Sigmoid colon (tissue), 7 donors: ENCODE data around the gene MS4A18. TPM values are rescaled to one million over a fixed set of nuclear protein-coding genes. Genes with fewer than 3 reads are reported as not detected.

Source experiments
- DNase-seq: peaks from one replicate; pipeline ENCODE4 v3.0.0-alpha.2; 2019
- H3K27ac ChIP-seq, 4 donors: fragments of 200-600 bp; sonication (generic); one replicate each; pipeline ENCODE4 v1.5.1; 2016 to 2019; ENCODE audit warnings: mild to moderate bottlenecking in 1 of 4
- H3K27me3 ChIP-seq, 3 donors: fragments of 200-600 bp; sonication (generic); one replicate each; pipeline ENCODE4 v1.5.1; 2019; ENCODE audit warnings: mild to moderate bottlenecking in 1 of 3
- H3K36me3 ChIP-seq, 4 donors: fragments of 200-600 bp; sonication (generic); one replicate each; pipeline ENCODE4 v1.5.1; 2016 to 2019
- H3K4me1 ChIP-seq, 4 donors: fragments of 200-600 bp; sonication (generic); one replicate each; pipeline ENCODE4 v1.5.1; 2017 to 2019
- H3K4me3 ChIP-seq, 4 donors: fragments of 200-600 bp; sonication (generic); one replicate each; pipeline ENCODE4 v1.5.1; 2017 to 2019; ENCODE audit warnings: mild to moderate bottlenecking in 2 of 4, moderate library complexity in 1 of 4
- H3K9me3 ChIP-seq, 4 donors: fragments of 200-600 bp in 3 of 4; sonication (generic) in 3 of 4; one replicate each; pipeline versions ENCODE4 v1.5.1 to v1.6.1; 2013 to 2019
- EP300 ChIP-seq, 4 donors: sonication (generic); formaldehyde crosslinking; IDR thresholded peaks; one replicate each; pipeline ENCODE4 v1.6.1; 2017; ENCODE audit warnings: antibody characterized with exemption in 4 of 4
- POLR2A ChIP-seq, 2 donors: fragments of 450-650 bp; IDR thresholded peaks; one replicate each; pipeline ENCODE4 v1.6.1; 2016; ENCODE audit warnings: antibody characterized with exemption in 2 of 2, mild to moderate bottlenecking in 2 of 2, moderate library complexity in 2 of 2
- POLR2AphosphoS5 ChIP-seq, 4 donors: sonication (generic); formaldehyde crosslinking; IDR thresholded peaks; one replicate each; pipeline ENCODE4 v1.6.1; 2017; ENCODE audit warnings: antibody characterized with exemption in 4 of 4
- WGBS, 2 donors: extraction: QIAGEN DNeasy Blood & Tissue Kit; methylation state at CpG; one replicate each; pipeline ENCODE4 v1.1.7; 2013; 5-methylcytosine and 5-hydroxymethylcytosine counted together
- intact Hi-C: fragments of 100-400 bp; cut with DNase I; formaldehyde crosslinking; loops from one replicate; pipeline ENCODE4 v1.15.1; 2023
- polyA plus RNA-seq, 3 donors: library from polyadenylated mRNA; stranded (reverse); fragments of 200-250 nt; gene quantifications; one replicate each; pipeline ENCODE4 v1.2.3, GENCODE V29; 2013
- total RNA-seq, 4 donors: library from RNA; depleted of rRNA; stranded (reverse); fragments of >200 nt; gene quantifications; one replicate each; pipeline ENCODE4 v1.1.0, GENCODE V29; 2016
- TF ChIP-seq, protein P1 (sequence below), 4 experiments: fragments of 450-650 bp in 3 of 4; fragments of 200-600 bp in 1 of 4; IDR thresholded peaks; one replicate each; pipeline ENCODE4 v1.5.1; 2016 to 2019; ENCODE audit warnings: antibody characterized with exemption in 4 of 4, mild to moderate bottlenecking in 3 of 4, moderate library complexity in 2 of 4
- donor health status: healthy with polysubstance abuse.
- donor health status: Bipolar disorder and iron deficiency.
- donor health status: healthy.

The MS4A18 gene
- total and polyA plus RNA-seq, 7 donors, result 0.10 TPM; not detected in 6

GRCh38 chr11:60783141-60783484, 58.6 kb downstream of the MS4A18 start:
- Histone ChIP-seq H3K36me3 (no peaks in the 10 kb centered on the region), H3K4me3 (no peak overlapping the region), H3K9me3 (no peaks in the 10 kb centered on the region), H3K27me3 (no peaks in the 10 kb centered on the region), H3K4me1 (peaks cover 0 to 15% (median 13%) of the 10 kb centered on the region in 4 donors), H3K27ac (no peak overlapping the region)
- TF ChIP-seq POLR2A (IDR thresholded peaks at IDR 0.05), result no peak
- no peak for TF ChIP-seq POLR2AphosphoS5 (IDR thresholded peaks at IDR 0.05)
- TF ChIP-seq, protein P1, sequence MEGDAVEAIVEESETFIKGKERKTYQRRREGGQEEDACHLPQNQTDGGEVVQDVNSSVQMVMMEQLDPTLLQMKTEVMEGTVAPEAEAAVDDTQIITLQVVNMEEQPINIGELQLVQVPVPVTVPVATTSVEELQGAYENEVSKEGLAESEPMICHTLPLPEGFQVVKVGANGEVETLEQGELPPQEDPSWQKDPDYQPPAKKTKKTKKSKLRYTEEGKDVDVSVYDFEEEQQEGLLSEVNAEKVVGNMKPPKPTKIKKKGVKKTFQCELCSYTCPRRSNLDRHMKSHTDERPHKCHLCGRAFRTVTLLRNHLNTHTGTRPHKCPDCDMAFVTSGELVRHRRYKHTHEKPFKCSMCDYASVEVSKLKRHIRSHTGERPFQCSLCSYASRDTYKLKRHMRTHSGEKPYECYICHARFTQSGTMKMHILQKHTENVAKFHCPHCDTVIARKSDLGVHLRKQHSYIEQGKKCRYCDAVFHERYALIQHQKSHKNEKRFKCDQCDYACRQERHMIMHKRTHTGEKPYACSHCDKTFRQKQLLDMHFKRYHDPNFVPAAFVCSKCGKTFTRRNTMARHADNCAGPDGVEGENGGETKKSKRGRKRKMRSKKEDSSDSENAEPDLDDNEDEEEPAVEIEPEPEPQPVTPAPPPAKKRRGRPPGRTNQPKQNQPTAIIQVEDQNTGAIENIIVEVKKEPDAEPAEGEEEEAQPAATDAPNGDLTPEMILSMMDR (IDR thresholded peaks at IDR 0.05), result no peak
- TF ChIP-seq EP300 (IDR thresholded peaks at IDR 0.05), result no peak
- no peak for DNase-seq
- 94 to 95% methylated on average over 8 of the region's 8 CpGs for WGBS, 2 donors
- intact Hi-C loops, result no loop called here

- Histone ChIP-seq H3K27me3 (no peaks in the 10 kb centered on the region), H3K9me3 (no peaks in the 10 kb centered on the region), H3K36me3 (no peaks in the 10 kb centered on the region), H3K4me3 (no peak overlapping the region), H3K27ac (no peak overlapping the region), H3K4me1 (peaks cover 0 to 15% (median 13%) of the 10 kb centered on the region in 4 donors)
- 92 to 94% methylated on average over 7 of the region's 7 CpGs for WGBS, 2 donors
- intact Hi-C loops, result no loop called here
- no peak for DNase-seq
- TF ChIP-seq EP300 (IDR thresholded peaks at IDR 0.05) (no peak), POLR2A (IDR thresholded peaks at IDR 0.05) (no peak), POLR2AphosphoS5 (IDR thresholded peaks at IDR 0.05) (no peak)
- TF ChIP-seq, protein P1 (IDR thresholded peaks at IDR 0.05), result no peak
These were observed 59.4 kb downstream of the MS4A18 start for GRCh38 chr11:60783911-60784310.

GRCh38 chr11:60785136-60785535, 60.6 kb downstream of the MS4A18 start, which contains the start of gene MS4A10:
MS4A10 (plus strand) TSS chr11:60785333; CDS start chr11:60790336, 5,003 bp downstream.
- intact Hi-C loops, result no loop called here
- H3K4me1 ChIP-seq, result peaks cover 0 to 15% (median 13%) of the 10 kb centered on the region in 4 donors
- H3K4me3 ChIP-seq, result no peak within 1 kb of the TSS
- H3K27ac ChIP-seq, result no peak within 1 kb of the TSS
- no peaks in the 10 kb centered on the region for H3K9me3 ChIP-seq
- DNase-seq, result no peak
- H3K36me3 ChIP-seq, result no peaks in the 10 kb centered on the region
- TF ChIP-seq POLR2AphosphoS5 (IDR thresholded peaks at IDR 0.05) (no peak), POLR2A (IDR thresholded peaks at IDR 0.05) (no peak), EP300 (IDR thresholded peaks at IDR 0.05) (no peak)
- TF ChIP-seq, protein P1 (IDR thresholded peaks at IDR 0.05), result no peak
- WGBS, 2 donors, result 24 to 58% methylated on average over 9 of the region's 9 CpGs
- H3K27me3 ChIP-seq, result no peaks in the 10 kb centered on the region

- Histone ChIP-seq H3K9me3 (no peaks in the 10 kb centered on the region), H3K27ac (no peak overlapping the region), H3K27me3 (no peaks in the 10 kb centered on the region), H3K4me3 (no peak overlapping the region), H3K36me3 (no peaks in the 10 kb centered on the region), H3K4me1 (peaks cover 0 to 15% (median 13%) of the 10 kb centered on the region in 4 donors)
- TF ChIP-seq POLR2AphosphoS5 (IDR thresholded peaks at IDR 0.05) (no peak), POLR2A (IDR thresholded peaks at IDR 0.05) (no peak), EP300 (IDR thresholded peaks at IDR 0.05) (no peak)
- TF ChIP-seq, protein P1 (IDR thresholded peaks at IDR 0.05), result no peak
- WGBS, 2 donors, result 47 to 73% methylated on average over 8 of the region's 8 CpGs
- peak; percentile 37 for DNase-seq
- intact Hi-C loops, result no loop called here
These were observed 61.4 kb downstream of the MS4A18 start for GRCh38 chr11:60785806-60786361.
